Skin epidermis (tissue), 12 donors: ENCODE measurements around the gene VAV2.

Experiments
- H3K27ac ChIP-seq, 21 experiments: fragments of 200-600 bp; sonication (generic) in 11 of 21; one replicate each; pipeline ENCODE4 v1.5.0; 2020; ENCODE audit warnings: mild to moderate bottlenecking in 3 of 21, inconsistent platforms in 2 of 21, moderate library complexity in 2 of 21
- H3K4me3 ChIP-seq, 7 experiments: fragments of 200-600 bp; sonication (generic) in 2 of 7; one replicate each; pipeline ENCODE4 v1.5.0; 2020; ENCODE audit warnings: inconsistent platforms in 2 of 7, mild to moderate bottlenecking in 2 of 7, moderate library complexity in 1 of 7

VAV2 gene

DNA sequence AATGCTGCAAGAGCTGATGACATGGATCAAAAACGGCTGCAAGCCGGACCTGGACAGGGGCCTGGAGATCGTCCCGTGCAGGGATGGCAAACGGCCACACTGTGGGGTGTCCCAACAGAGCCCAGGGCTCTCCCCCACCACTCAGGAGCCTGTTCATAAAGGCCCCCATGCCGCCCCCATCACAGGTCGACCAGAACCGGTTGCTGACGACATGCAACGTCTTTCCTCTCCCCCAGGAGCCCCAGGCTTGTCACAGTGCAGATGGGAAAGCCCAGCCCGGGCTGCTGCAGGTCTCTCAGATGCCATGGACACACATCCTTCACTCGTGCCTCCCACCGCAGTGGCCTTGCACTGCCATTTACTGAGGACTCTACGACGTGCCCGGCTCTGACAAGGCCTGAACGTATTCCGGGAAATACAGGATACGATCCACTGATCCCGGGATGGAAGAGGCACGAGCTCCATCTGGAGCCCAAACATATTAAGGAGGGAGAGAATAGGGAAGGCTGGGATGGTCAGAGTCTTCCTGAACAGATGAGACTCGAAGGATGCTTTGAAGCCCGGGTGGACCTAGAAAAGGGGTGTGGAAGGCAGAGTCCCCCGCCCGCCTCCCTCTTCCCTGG is 177.4 kb downstream of the VAV2 start:
- no peak overlapping the region for H3K27ac ChIP-seq
- no peak overlapping the region for H3K4me3 ChIP-seq

DNA sequence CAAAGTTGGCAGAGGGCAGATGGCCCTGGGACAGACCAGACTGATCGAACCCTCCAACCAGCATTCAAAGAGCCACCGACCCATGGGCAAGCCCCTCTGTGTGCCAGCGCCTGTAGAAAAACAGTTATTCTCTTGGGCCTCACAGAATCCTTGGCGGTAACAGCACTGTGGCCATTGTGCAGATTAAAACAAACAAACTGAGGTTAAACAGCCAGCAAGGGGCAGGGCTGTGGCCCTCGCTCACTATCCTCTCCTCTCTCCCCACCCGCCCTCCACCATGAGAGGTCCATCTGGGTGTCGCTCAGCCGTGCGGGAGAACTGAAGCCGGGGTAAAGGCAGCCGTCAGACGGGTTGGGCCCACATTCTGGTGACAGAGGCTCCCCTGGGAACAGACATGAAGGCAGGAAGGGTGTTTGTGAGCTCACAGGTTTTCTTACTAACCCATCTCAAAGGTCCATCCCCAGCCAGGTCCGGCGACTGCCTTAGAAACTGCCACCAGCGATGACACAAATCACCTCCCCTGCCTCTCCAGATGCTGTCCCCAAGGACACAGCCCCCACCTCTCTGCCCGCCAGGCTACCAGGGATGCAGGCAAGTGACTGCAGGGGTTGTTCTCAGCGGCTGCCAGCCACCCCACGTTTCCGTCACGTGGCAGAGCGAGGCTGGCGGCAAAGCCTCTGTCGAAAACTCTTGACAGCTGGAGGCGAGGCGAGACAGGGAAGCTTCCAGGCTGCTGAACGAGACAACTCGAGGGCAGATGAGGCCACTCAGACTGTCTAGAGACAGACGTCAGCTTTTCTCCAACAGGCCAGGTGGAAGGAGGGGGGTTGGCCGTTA is 178.2 kb downstream of the VAV2 start:
- Histone ChIP-seq H3K27ac (no peak overlapping the region), H3K4me3 (no peak overlapping the region)

DNA sequence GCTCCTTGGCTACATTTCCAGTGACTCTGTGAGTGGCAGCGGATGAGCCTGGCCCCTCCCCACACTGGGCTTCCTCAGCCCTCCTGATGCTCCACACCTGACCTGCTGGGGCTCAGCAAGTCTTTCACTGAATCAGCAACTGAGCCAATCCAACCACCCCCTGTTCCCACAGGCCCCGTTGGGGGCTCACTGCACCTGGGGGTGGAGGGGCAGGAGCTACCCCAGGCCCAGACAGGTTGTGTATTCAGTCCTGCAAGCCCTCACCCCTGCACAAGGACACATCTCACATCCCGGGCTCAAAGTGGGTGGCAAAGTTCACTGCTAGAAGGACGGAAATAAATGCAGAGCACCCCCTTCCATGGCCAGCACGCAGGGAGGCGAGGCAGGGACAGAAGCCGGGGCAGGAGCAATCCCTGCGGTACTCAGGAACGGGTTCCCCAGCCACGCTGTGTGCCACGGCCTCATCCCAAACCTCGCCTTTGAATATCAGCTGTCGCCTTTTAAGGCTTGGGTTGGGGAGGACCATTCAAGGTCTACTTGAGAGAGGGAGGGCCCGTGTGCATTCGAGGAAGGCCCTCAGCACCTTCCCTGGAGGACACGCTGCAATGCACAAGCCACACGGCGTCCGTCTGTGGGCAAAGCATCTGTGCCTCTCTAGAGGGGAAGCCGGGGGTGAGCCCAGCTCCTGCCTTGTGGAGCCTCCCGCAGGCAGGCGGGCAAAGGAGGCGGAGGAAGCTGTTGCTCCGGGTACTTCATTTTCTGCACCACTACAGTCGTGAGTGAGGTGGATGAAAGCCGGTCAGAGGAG is 179.0 kb downstream of the VAV2 start:
- no peak overlapping the region for H3K27ac ChIP-seq

DNA sequence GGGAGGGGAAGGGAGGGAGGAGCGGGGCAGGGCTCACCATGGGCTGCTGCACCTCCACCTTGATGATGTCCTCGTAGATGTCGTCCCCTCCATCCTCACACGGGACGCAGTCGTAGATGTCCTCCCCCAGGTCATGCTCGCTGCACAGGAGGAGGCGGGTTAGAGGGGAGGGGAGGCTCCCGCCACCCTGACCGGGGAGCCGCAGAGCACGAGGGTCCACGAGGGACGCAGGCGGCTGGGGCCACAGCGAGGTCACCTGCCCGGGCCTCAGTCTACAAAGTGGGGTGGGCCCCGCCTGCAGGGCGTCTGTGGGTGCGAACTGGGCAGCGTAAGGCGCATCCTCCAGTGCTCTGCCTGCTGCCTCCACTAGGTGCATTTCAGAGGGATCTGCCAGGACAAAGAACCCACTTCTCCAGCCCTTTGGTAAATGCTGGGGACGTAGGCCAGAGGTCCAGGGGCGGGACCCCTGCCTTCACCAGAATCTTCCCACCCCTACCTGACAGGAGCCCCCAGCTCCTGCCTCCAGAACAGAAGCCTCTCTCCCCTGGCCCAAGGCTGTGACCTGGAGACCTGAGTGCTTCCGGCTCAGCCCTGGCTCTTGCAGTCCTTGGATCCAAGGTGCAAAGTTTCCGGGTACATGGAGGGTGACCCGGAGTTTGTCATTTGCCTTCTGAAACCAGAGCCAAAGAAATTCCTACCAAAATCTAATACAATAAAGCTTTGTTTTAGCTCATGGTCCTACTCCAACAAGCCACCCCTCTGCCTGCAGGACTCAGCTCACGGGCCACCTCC is 179.9 kb downstream of the VAV2 start:
- no peak overlapping the region for H3K4me3 ChIP-seq
- H3K27ac ChIP-seq, result no peak overlapping the region

More for the DNA sequence above, 179.0 kb downstream of the VAV2 start:
- no peak overlapping the region for H3K4me3 ChIP-seq

DNA sequence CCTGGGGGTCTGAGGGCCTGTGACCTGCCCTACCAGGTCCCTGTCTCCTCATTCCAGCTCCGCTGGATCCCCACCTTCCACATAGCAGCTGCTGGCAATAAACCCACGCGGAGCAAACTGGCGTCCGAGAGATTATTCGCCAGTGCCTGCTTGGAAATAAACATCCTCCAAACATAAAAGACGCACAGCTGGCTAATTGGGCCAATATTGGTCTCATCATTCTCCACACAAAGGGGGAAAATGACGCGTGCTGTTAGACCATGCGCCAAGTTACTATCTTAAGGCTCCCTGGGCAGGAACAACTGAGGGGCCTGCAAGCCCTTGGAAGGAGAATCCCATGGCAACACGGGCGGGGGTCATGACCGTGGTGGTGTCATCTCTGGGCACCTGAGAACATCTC is 180.7 kb downstream of the VAV2 start:
- Histone ChIP-seq H3K27ac (no peak overlapping the region), H3K4me3 (no peak overlapping the region)

DNA sequence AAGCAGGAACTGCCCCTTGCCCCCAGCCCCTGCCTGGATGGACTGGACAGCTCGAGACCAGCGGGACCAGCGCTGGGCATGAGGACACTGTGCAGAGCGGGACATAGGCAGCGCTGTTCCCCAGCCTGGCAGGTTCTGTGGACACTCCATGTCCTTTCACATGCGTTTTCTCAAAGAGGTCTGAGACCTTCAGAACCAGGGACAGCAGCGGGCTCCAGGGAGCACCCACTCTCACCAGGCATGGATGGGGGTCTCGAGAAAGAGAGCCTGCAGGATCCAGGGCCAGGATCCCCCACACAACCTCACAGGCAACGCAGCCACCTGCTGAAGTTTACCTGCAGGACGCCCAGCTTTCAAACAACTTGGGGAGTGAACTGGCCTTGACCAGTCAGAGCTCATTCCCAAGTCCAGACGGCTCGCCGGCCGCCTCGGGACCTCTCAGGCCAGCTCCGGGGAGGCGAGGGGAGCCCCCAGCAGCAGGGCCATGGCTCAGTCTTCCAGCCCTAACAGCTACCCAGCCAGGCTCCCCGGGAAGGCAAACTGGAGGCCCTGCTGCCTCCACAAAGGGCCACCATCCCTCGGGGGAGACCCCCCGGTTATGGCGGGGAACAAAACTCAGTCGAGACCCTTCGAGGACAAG is 181.4 kb downstream of the VAV2 start:
- H3K27ac ChIP-seq, result no peak overlapping the region

DNA sequence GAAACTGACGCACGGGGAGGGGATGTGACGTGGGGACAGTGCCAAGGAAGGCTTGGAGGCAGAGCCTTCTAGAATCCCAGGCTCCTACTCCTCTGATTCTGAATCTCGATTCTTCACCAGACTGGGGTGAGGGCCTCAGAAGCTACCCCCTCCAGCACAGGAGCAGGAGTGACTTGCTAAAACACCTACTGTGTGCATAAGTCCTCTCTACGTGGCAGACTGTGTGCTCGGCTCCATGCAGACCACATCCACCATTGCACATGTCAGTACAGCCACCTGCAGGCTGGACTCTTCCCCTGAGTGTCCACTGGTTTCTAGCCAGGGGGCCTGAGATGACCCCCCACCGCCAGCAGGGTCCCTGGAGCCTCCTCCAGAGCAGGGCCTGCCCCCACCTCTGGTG is 182.8 kb downstream of the VAV2 start:
- H3K27ac ChIP-seq, result no peak overlapping the region
- H3K4me3 ChIP-seq, result no peak overlapping the region

More for the DNA sequence above, 181.4 kb downstream of the VAV2 start:
- no peak overlapping the region for H3K4me3 ChIP-seq

DNA sequence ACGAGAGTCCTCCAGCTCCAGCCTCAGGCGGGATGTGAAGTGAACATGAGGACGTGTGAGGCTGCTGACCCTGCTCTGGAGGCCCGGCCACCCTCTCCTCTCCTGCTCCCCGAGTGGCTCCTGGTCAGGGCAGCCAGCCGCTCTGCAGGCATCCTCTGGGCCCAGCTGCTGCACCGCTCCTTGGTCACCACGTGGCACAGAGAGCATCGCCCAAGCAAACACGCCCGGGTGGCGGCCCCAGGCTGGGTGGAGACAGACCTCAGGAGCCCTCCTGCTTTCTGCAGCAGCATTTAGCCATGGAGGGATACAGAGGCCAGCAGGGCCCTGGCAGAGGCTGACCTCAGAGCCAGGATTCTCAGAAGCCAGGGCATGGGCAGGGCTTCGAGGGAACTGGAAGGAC is 184.3 kb downstream of the VAV2 start:
- no peak overlapping the region for H3K4me3 ChIP-seq
- no peak overlapping the region for H3K27ac ChIP-seq

DNA sequence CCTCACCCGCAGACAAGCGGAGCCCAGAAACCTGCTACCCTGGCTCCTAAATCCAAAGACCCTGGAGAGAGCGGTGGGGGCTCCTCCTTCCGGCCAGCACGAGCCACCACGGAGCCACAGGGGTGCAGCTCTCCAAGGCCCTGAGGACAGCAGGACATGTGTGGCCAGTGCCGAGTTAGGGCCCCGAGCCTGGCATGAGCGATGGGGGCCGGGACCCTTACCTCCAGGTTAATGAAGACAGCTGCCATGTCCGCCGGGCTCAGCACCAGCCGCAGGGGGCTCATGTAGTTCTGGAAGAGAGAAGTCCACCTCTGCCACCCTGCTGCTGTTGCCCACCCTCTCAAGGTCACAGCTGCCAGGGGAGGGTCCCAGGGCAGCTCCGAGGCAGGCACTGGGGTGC is 185.1 kb downstream of the VAV2 start:
- no peak overlapping the region for H3K27ac ChIP-seq
- no peak overlapping the region for H3K4me3 ChIP-seq

DNA sequence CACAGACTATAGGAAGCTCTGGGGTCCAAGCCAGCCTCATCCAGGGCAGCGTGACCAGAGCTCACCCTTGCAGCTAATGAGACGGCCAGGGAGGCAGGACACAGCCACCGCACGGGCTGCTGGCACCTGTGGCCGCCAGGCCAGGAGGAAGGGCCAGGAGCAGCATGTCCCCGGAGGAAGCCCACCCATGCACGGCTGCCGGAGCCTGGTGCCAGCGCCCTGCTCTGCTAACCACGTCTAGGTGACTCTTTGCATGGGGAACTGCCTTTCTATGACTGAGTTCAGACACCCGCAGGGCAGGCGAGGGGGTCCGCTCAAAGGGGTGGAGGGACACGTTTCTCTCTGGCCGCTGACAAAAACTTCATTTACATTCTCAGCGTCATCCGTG is 185.5 kb downstream of the VAV2 start:
- Histone ChIP-seq H3K27ac (no peak overlapping the region), H3K4me3 (no peak overlapping the region)

DNA sequence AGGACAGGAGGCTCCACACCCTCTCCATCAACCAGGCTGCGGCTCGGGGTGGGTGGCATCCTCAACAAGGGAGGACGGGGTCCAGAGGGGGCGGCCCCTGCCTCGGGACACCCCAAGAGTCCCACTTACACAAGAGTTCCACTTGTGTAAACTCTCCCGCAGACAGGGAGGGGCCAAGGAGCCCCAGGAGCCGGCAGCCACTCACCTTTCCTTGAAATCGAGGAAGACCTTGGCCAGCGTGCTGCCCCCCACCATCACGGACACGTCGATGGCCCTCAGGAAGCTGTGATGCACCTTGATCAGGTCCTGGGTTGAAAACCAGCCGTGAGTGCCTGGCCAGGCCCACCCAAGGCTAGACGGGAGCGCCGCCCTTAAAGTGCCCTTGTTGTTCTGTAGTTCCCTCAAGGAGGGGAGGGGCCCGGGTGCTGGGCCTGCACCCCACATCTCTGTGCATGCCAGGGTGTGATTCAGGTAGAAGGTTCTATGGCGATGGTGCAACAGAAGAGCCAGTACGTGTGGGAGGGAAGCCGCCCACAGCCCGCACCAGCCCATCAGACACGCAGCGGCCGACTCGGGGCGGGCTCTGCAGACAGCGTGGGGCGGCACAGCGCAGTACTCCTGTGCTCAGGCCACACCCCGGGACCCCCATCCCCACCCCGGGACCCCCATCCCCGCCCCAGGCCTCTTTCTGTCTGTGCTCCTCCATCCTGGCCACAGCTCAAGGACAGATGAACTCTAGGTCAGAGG is 186.1 kb downstream of the VAV2 start:
- H3K27ac ChIP-seq, result no peak overlapping the region
- no peak overlapping the region for H3K4me3 ChIP-seq

DNA sequence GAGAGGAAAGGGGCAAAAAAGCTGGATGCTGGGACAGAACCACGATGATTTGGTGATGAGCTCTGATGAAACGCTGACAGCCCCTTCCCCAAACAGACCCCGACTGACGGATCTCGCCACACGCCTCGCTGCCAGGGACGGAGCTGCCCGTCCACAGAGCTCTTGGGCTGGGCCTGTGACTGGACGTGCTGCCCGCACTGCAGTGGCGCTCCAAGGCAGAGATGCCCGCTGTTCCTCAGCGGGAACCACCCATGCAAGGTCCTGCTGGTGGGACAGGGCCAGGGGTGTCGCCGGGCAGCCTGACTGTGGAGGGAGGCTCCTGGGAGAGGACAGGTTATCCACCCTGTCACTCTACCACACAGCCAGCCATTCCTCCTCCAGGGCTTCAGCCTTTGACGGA is 187.9 kb downstream of the VAV2 start:
- H3K4me3 ChIP-seq, result no peak overlapping the region
- H3K27ac ChIP-seq, result no peak overlapping the region

DNA sequence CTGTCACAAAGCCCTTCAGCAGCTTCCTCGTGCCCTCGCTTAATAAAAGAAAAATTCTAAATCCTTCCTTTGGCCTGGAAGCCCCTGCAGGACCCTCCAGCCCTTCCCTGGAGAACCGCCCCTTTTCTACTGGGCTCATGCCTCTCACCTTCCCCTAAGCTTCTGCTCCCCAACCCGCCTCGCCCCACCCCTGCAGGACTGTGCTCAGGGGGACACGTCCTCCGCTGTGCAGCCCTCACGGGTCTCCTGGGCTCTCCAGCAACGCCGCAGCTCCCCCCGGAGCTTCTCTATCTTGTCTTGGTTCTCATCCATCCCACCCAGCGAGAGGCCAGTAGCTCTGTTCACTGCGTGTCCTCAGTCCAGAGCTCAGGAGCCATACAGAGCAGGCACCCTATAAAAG is 188.4 kb downstream of the VAV2 start:
- Histone ChIP-seq H3K27ac (no peak overlapping the region), H3K4me3 (no peak overlapping the region)

DNA sequence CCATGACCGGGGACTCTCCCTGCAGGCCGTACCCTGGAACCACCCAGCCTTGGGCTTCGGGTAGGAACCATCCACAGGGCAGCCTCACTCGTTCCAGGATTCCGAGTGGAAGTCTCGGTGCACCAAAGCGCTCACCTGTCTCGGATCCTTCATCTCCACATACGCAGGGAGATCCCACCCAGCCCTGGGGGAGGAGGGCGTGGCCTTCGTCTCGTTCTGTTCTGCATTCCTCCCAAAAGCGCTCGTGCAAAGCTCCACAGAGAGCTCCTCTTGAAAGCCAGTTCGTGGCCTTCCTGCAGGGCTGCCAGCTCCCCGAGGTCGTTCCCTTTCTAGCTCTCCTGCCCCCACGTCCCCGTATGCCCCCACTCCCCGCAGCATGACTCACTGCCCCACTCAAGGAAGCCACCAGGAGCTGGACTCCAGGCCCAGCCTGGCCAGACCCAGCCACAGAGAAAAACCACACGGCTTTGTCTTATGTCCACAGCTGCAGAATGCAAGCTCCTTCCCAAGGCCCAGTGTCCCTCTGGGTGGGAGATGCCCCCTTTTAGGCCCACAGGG is 189.0 kb downstream of the VAV2 start:
- Histone ChIP-seq H3K27ac (no peak overlapping the region), H3K4me3 (no peak overlapping the region)

DNA sequence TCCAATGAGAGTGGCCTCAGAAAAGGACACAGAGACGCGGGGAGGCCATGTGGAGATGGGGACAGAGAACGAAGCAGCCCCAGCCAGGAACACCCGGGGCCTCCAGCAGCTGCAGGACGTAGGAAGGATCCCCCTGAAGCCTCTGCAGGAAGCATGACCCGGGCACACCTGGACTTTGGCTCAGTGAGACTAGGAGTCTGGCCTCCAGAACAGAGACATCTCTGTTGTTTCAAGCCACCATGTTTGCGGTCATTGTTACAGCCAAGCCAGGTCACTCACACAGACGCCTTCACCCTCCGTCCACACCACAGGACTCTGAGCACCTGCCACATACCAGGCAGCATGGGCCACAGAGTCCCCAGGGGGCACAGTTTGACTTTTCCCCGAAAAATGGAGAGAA is 190.4 kb downstream of the VAV2 start:
- Histone ChIP-seq H3K27ac (no peak overlapping the region), H3K4me3 (no peak overlapping the region)

DNA sequence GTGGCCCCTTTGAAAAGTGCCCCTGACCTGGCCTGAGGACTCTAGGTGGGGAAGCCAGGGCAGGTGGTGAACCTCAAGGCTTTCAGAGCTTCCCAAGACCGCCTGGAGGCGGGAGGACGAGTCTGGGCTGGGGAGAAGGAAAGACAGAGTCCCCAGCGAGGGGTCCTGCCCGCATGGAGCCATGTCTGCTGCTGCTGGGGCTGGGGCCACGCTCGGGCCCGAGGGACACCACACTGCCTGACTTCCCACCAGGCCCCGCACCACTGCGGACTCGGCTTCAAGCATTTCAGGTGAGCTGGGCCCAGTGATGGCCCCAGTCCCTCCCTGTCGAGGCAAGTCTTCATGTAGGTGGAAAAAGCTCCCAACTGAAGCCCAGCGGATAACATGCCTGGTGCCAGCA is 191.9 kb downstream of the VAV2 start:
- Histone ChIP-seq H3K4me3 (no peak overlapping the region), H3K27ac (no peak overlapping the region)

DNA sequence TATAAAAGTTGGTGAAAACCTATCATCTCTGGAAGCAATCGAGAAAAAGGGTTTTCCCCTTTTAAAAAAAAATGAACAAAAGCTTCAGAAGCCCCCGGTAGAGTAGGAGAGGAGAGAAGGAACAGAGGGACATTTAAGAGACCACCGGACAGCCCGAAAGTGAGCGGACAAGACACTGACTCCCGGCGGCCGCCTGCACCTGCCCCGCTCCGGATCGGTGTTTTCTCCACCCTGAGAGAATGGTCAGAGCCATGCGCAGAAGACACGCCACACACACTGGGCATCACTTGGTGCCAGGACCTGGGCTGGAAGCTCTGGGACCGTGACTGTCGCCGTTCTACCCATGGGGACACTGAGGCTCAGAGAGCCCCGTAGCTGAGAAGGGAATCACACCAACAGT is 192.4 kb downstream of the VAV2 start:
- no peak overlapping the region for H3K27ac ChIP-seq
- no peak overlapping the region for H3K4me3 ChIP-seq

DNA sequence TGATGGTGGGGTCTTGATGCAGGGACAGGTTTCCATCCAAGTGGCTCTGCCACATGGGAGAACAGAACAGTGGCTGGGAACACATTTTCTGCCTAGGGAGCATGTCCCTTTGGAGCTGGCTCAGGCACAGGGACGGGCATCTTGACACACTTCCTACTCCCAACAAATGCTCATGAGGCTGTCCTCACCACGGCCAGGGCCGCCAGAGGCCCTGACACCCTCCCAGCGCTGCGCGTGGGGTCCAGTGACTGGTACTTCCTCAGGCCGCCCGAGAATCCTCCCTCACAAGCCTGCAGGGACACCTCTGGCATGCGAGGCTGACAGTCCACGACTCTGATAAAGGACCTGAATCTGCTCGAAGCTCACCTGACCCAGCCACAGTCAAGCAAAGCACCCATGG is 193.0 kb downstream of the VAV2 start:
- H3K4me3 ChIP-seq, result no peak overlapping the region
- no peak overlapping the region for H3K27ac ChIP-seq

DNA sequence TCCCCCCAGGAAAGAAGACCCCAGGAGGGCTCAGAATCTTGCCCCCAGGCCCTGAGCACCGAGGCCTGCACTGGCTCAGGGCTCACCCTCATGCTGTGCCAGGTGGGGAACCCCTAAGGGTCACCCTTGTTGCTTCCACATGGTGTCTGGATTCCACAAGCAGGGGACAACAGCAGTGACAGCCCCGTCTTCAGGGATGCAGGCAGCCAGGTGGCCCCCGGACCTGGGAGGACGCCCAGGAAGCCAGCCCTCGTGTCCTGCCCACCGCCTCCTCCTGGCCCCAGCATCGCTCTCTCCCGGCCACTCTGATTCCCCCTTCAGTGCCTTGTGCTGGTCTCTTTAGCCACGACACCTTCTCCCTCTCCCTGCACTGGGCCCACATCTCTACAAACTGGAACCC is 194.0 kb downstream of the VAV2 start:
- Histone ChIP-seq H3K4me3 (no peak overlapping the region), H3K27ac (no peak overlapping the region)
